ENCODE results near the gene SLC25A38.

Gene SLC25A38

DNA sequence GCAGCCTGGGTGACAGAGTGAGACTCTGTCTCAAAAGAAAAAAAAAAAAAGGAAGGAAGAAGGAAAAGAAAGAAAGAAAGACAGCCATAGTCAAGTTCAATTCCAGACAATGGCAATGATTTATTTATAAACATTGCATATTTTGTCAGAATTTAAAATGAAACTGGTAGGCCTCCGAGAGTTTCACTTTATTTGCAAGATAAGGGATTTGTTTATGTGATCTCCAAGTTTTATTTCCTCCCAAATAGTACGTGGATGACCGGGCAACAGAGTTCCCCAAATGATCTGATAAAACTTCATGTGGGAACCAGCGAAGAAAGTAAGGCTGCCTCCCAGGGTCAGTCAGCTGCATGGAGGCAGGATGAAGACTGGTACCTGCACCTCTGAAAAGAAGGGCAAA, 55.7 kb downstream of the SLC25A38 start:
- H3K27ac ChIP-seq (ENCODE audit: low read depth, low read length): no peak overlapping the region
- peaks cover 19% of the 10 kb centered on the region for H3K4me1 ChIP-seq (ENCODE audit: control insufficient read depth, insufficient read depth, low read length)
- H3K36me3 ChIP-seq (ENCODE audit: control insufficient read depth, insufficient read depth, low read length): no peaks in the 10 kb centered on the region

DNA sequence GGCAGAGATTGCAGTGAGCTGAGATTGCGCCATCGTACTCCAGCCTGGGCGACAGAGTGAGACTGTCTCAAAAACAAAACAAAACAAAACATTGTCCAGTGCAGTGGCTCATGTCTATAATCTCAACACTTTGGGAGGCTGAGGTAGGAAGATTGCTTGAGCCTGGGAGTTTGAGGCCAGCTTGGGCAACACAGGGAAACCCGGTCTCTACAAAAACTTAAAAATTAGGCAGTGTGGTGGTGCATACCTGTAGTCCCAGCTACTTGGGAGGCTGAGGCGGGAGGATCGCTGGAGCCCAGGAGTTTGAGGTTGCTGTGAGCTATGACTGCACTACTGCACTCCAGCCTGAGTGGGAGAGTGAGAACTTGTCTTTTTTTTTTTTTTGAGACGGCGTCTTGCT, 57.1 kb downstream of the SLC25A38 start:
- Histone ChIP-seq H3K27ac (ENCODE audit: low read depth, low read length) (no peak overlapping the region), H3K36me3 (ENCODE audit: control insufficient read depth, insufficient read depth, low read length) (no peaks in the 10 kb centered on the region), H3K27me3 (ENCODE audit: control insufficient read depth, insufficient read depth, low read length) (no peaks in the 10 kb centered on the region), H3K4me3 (ENCODE audit: low read depth, low read length) (no peak overlapping the region), H3K9me3 (ENCODE audit: control insufficient read depth, insufficient read depth, low read depth, low read length) (no peaks in the 10 kb centered on the region), H3K9ac (ENCODE audit: low read length) (no peak overlapping the region), H3K4me1 (ENCODE audit: control insufficient read depth, insufficient read depth, low read length) (peaks cover 8% of the 10 kb centered on the region)

More for the DNA sequence above, 55.7 kb downstream of the SLC25A38 start:
- Histone ChIP-seq H3K27me3 (ENCODE audit: control insufficient read depth, insufficient read depth, low read length) (no peaks in the 10 kb centered on the region), H3K9me3 (ENCODE audit: control insufficient read depth, insufficient read depth, low read depth, low read length) (no peaks in the 10 kb centered on the region), H3K9ac (ENCODE audit: low read length) (no peak overlapping the region), H3K4me3 (ENCODE audit: low read depth, low read length) (no peak overlapping the region)

- H3K36me3 ChIP-seq (ENCODE audit: control insufficient read depth, insufficient read depth, low read length): no peaks in the 10 kb centered on the region
- H3K27ac ChIP-seq (ENCODE audit: low read depth, low read length): no peak overlapping the region
- H3K27me3 ChIP-seq (ENCODE audit: control insufficient read depth, insufficient read depth, low read length): no peaks in the 10 kb centered on the region
- no peak overlapping the region for H3K9ac ChIP-seq (ENCODE audit: low read length)
- no peaks in the 10 kb centered on the region for H3K9me3 ChIP-seq (ENCODE audit: control insufficient read depth, insufficient read depth, low read depth, low read length)
- no peak overlapping the region for H3K4me3 ChIP-seq (ENCODE audit: low read depth, low read length)
- peaks cover 5% of the 10 kb centered on the region for H3K4me1 ChIP-seq (ENCODE audit: control insufficient read depth, insufficient read depth, low read length)
Observed at GRCh38 chr3:39443530-39443929, 60.4 kb downstream of the SLC25A38 start.

GRCh38 chr3:39445927-39446326, 62.8 kb downstream of the SLC25A38 start:
- Histone ChIP-seq H3K36me3 (ENCODE audit: control insufficient read depth, insufficient read depth, low read length) (no peaks in the 10 kb centered on the region), H3K4me3 (ENCODE audit: low read depth, low read length) (no peak overlapping the region), H3K9me3 (ENCODE audit: control insufficient read depth, insufficient read depth, low read depth, low read length) (no peaks in the 10 kb centered on the region), H3K4me1 (ENCODE audit: control insufficient read depth, insufficient read depth, low read length) (no peaks in the 10 kb centered on the region), H3K9ac (ENCODE audit: low read length) (no peak overlapping the region), H3K27me3 (ENCODE audit: control insufficient read depth, insufficient read depth, low read length) (no peaks in the 10 kb centered on the region), H3K27ac (ENCODE audit: low read depth, low read length) (no peak overlapping the region)

- no peak overlapping the region for H3K9ac ChIP-seq (ENCODE audit: low read length)
- no peaks in the 10 kb centered on the region for H3K36me3 ChIP-seq (ENCODE audit: control insufficient read depth, insufficient read depth, low read length)
- H3K4me1 ChIP-seq (ENCODE audit: control insufficient read depth, insufficient read depth, low read length): no peaks in the 10 kb centered on the region
- H3K27me3 ChIP-seq (ENCODE audit: control insufficient read depth, insufficient read depth, low read length): no peaks in the 10 kb centered on the region
- H3K27ac ChIP-seq (ENCODE audit: low read depth, low read length): no peak overlapping the region
- H3K9me3 ChIP-seq (ENCODE audit: control insufficient read depth, insufficient read depth, low read depth, low read length): no peaks in the 10 kb centered on the region
- no peak overlapping the region for H3K4me3 ChIP-seq (ENCODE audit: low read depth, low read length)
Observed at GRCh38 chr3:39446444-39446843, 63.3 kb downstream of the SLC25A38 start.

Measured in HUES6 (cell line).